CD4-positive, alpha-beta T cell treated with Interleukin-15 for 4 hours (primary cell): ENCODE measurements around the gene MC2R.

Experiments used
- DNase-seq: peaks from one replicate; pipeline ENCODE4 v3.0.0-alpha.2; 2020; ENCODE audit warnings: low spot score

The MC2R gene

DNA sequence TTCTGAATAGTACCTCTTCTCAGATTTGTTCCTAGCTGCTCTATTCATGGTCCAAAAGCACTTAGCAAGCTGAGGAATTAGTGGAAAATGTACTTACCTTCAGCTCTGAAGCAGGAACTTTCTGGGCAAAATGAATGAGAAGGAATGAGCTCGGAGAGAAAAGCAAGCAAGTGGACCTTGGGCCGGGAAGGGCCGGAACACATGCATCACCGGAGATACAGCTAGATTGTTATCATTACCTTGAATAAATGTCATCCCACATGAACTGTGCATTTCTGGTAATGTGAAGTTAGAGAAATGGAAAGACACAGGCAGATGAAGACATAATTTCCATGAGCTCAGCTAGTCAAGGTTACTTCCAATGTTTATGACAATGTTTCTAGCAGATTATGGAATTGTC lies at the start of gene MC2R:
Gene MC2R, minus strand, starts transcription at position 146 of the 400 bp plus-strand sequence. CDS start 30,018 bp downstream, outside the sequence.
- DNase-seq: no peak

- no peak for DNase-seq
Observed at GRCh38 chr18:13945811-13946210, 30.5 kb upstream of the MC2R start.

GRCh38 chr18:13943338-13943737 lies 28.0 kb upstream of the MC2R start:
- DNase-seq: no peak

DNA sequence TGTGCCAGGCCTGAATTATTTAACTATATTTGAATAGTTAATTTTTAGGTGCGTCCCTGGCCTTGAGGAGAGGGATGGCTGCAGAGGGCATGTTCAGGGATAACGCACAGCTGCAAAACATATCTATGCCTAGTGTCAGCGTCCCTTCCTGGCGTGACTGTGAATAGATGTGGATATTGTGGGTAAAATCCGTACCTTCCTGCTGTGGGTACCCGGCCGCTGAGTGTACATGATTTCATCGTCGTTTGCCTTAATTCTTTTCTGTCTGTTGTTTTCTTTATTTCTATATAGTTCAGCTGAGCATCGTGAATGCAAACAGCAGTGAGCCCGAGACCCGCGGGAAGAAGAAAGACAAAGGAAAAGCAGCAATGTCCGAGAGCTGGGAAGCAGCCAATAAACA lies 25.0 kb upstream of the MC2R start:
- DNase-seq: no peak

DNA sequence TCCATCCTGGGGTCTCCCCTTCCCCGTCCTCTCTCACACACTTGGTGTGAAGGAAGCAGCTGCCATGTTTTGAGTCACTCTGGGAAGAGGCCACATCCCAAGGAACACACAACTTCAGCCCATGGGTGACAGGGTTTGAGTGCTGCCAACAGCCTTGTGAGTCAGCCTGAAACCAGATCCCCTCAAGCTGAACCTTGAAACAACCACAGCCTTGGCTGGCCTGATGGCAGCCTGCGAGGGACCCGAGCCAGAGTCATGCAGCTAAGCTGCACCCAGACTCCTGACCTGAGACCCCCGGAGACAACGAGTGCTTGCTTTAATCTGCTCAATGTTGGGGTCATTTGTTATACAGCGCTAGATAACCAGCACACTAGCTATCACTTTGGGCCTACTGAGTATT lies 19.3 kb upstream of the MC2R start:
- DNase-seq: no peak

DNA sequence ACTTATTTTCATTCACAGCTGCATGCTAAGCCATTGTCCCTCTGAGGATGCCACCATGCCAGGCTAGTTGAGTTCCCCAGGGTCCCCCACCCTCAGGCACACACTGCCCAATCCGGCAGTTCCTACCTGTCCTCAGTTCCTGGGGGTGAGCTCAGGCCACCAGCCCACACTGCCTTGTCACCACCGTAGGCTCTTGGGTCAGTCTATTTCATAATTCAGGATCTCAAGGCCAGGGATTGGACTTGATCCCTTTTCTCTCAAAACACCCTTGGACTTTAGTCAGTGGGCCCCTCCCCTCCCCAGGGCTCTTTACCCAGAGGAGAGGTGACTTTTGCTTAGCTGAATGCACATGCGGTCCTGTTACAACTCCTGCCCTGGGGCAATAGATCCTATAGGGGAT lies 18.7 kb upstream of the MC2R start:
- no peak for DNase-seq

DNA sequence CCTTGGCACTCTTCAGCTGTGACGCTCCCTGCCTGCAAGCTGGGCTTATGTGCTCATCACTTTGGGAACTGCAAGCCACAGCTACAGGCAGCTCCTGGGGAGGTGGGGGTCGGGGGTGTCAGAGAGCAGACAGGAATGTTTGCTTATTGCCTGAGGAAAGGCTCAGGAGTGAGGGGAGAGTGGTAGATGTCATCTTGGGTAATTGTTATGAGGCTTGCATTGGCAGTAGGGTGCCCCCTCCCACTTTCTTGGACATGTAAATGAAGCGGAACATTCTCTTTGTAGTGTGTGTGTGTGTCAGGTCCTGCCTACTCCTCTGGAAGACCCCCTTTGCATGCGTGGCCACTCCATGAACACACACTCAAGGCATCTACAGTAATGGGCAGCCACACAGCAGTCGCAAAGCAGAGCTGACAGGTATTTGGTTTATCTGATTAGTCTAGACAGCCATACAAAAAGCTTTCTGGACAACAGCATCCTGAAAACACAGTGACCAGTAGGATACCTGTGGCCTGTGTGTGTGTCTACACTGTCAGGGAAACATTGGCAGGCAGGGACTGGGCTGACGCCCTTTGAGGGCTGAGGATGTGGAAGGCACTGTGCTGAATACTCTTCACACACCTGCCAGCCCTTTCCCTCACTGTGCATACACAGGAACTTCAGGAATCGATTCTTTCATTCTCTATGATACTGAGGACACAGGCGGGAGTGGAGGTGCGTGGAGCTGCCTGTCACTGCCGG lies 17.1 kb upstream of the MC2R start:
- no peak for DNase-seq

- no peak for DNase-seq
Observed at GRCh38 chr18:13930964-13931363, 15.6 kb upstream of the MC2R start.

GRCh38 chr18:13923221-13923620 lies 7.9 kb upstream of the MC2R start:
- no peak for DNase-seq

GRCh38 chr18:13918898-13919297 lies 3.6 kb upstream of the MC2R start:
- DNase-seq: no peak

GRCh38 chr18:13917401-13917800 lies 2.1 kb upstream of the MC2R start:
- DNase-seq: no peak

DNA sequence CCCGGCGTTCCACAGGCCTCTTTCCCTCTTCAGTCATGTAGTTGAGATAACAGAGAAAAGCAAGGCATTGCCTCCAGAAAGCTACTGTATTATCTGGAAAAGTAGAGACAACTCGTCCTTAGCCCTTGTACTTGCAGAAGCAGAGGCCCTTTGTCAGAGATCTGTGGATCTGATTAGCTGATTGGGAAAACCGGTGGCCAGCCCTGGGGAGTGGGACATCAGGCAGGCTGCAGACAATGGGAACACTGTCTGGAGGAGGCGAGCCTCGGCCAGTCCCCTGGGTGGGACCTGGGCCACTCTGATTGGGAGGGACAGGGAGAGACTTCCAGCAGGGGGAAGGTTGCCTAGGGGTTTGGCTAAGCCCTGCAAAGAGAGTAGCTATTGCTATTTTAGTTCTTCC lies 1.2 kb upstream of the MC2R start:
- no peak for DNase-seq

- DNase-seq: no peak
Observed at GRCh38 chr18:13915995-13916431, 677 bp upstream of the MC2R start.

GRCh38 chr18:13914756-13915155 lies 580 bp downstream of the MC2R start:
- DNase-seq: no peak

- no peak for DNase-seq
Observed at GRCh38 chr18:13914170-13914569, 1.2 kb downstream of the MC2R start.

DNA sequence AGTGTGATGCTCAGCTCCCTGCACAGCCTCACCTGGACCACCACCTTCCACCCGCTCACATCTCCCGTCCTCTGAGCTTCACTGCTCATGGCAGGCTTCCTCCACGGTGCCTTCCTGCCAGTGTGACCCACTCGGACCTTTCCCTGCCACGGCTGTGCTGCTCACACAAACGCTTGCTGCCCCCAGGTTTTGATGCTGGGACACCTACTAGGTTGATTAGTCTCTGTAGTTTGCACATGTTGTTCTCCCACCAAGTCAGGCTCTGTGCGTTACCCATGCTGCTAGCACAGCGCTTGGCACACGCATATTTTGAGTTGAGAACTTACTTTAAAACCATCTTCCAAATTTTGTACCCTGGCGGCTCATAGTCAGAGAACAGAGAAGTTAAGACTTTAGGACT lies 2.1 kb downstream of the MC2R start:
- DNase-seq: no peak

DNA sequence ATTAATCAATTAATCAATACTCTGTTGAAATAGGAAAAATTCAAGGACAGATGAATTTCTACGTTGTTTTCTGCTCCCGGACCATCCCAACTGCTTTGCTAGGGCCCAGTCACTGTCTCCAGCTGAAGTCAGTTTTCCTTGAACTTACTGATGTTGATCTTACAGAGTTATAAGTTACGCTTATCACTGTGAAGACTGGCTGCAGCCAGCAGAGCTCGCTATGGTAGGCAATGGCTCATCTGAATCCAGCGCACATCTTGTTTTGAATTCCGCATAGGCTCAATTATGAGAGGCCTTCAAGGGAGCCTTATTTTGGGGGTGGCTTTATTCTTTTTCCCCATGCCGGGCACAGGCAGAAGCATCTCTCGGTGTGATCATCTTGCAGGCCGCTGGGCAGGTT lies 2.7 kb downstream of the MC2R start:
- no peak for DNase-seq

- DNase-seq: no peak
Observed at GRCh38 chr18:13910986-13911385, 4.3 kb downstream of the MC2R start.

- DNase-seq: no peak
Observed at GRCh38 chr18:13910501-13910900, 4.8 kb downstream of the MC2R start.

DNA sequence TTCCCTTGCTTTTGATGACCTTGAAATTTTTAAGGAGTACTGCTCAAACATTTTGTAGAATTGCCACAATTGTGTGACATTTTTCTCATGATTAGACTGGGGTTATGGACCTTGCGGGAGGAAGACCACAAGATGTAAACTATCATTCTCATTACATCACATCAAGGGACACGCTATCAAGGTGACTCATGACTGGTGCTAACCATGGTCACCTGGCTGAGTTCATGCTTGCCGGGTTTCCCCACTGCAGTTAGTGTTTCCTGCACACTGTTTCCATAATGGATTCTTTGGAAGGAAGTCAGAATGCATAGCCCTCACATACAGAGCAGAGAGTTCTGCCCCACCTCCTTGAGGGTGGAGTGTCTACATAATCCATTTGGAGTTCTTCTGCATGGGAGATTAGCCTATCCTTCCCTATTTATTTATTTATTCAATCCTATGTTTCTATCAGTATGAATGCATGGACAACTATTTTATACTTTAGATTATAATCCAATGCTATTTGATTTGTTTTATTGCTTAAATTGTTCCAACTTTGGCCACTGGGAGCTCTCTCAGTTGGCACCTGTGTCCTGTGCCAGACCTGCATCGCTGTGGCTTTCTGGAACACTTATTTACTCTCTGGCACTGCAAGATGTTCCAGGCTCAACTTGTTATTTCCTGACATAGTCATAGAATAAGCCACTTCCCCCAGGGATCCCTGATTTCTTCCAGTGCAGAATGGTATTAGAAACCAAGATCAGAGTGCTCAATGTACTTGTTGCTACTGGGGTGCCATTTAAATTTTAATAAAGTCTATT lies 6.0 kb downstream of the MC2R start:
- no peak for DNase-seq

DNA sequence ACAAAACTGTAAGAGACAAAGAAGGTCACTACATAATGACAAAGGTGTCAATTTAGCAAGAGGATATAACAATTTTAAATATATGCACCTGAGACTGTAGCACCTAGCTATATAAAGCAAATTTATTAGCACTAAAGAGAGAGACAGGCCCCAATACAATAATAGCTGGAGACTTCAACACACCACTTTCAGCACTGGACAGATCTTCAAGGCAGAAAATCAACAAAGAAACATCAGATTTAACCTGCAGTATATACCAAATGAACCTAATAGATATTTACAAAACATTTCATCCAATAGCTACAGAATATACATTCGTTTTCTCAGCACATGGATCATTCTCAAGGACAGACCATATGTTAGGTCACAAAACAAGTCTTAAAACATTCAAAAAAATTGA lies 14.7 kb downstream of the MC2R start:
- no peak for DNase-seq

DNA sequence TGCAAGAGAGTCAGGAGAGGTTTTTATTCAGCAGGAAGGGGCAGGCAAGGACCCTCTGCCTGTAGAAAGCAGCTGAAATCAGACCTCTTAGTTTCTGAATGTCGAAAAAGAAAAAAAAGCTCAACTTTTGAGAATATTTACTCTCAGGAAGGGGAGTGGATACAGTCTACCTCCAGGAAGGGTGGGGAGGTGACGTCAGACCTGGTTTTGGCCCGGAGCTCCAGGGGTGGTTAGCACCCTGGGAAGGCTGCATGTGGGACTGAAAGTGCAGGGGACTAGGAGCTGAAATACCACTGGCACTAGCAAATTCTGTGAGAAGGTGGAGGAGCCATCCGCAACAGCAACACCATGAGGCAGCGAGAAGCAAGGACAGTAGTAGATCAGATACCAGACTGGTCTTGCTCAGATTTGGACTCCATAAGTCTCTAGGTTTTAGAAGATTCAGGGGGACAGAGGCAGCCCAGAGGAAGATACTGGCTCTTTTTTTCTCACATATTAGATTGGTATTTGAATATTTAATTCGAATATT lies 19.8 kb downstream of the MC2R start:
- DNase-seq: no peak

- DNase-seq: no peak
Observed at GRCh38 chr18:13894531-13894930, 20.8 kb downstream of the MC2R start.
